HepG2 (cell line): Measurements from ENCODE around the gene KIF25. TPM values are rescaled to one million over a fixed set of nuclear protein-coding genes. Genes with fewer than 3 reads are reported as not detected.

Source experiments
- ATAC-seq: fragments of 200-7000 bp; cut with Tn5 transposase; 3 replicates; pipeline ENCODE4 v1.9.1; 2020; ENCODE audit warnings: mild to moderate bottlenecking, moderate library complexity
- BruUV-seq: library from RNA; stranded (reverse); fragments of 400-500 nt; replicated peaks from 2 replicates; lab custom pipeline; 2021; lab: Mats Ljungman, UMichigan
- CTCF ChIA-PET: fragments of 300-600 bp; formaldehyde crosslinking; extraction: SDS; loops from one replicate; lab custom pipeline; 2021; ENCODE audit warnings: low total read pairs, inconsistent platforms, low intra/inter-chr PET ratio; lab: Yijun Ruan, JAX
- POLR2A ChIA-PET: fragments of 350-600 bp; sonication (Branson Sonifier 250); formaldehyde crosslinking; loops from one replicate; lab custom pipeline; 2020; ENCODE audit warnings: antibody characterized with exemption, inconsistent platforms; lab: Yijun Ruan, JAX
- DNase-seq: peaks from one replicate; pipeline ENCODE4 v3.0.0-alpha.2; 2015; ENCODE audit warnings: low spot score
- FAIRE-seq: peaks from 3 replicates; lab custom pipeline; 2011; peaks lifted over from hg19 to GRCh38; lab: Jason Lieb, UNC
- H2AFZ ChIP-seq: one replicate; pipeline ENCODE4 v1.6.1; 2011; ENCODE audit warnings: low read length, inconsistent platforms
- H3K27ac ChIP-seq: fragments of 300-600 bp; 3 replicates; pipeline ENCODE4 v1.8.0; 2011; ENCODE audit warnings: mixed run types, mild to moderate bottlenecking, mixed read lengths, low read length, inconsistent platforms; ENCODE audit not compliant: insufficient read depth; ENCODE audit errors: extremely low read length
- H3K27me3 ChIP-seq, 2 experiments: fragments of 200-600 bp in 1 of 2; 2 replicates in 1 of 2; 3 replicates in 1 of 2; pipeline versions ENCODE4 v1.6.0 to v1.8.0; 2011; ENCODE audit warnings: low read length in 2 of 2, mild to moderate bottlenecking in 2 of 2, moderate library complexity in 2 of 2, inconsistent platforms in 1 of 2; ENCODE audit not compliant: insufficient read depth in 2 of 2, control insufficient read depth in 1 of 2
- H3K36me3 ChIP-seq, 2 experiments: fragments of 200-600 bp in 1 of 2; replicated peaks in 1 of 2; 2 replicates in 1 of 2; 3 replicates in 1 of 2; pipeline versions ENCODE4 v1.5.1 to v1.8.0; 2011; ENCODE audit warnings: low read length in 2 of 2, inconsistent platforms in 1 of 2; ENCODE audit not compliant: insufficient read depth in 2 of 2, control insufficient read depth in 1 of 2
- H3K4me1 ChIP-seq: 2 replicates; pipeline ENCODE4 v1.5.1; 2012; ENCODE audit warnings: low read length, inconsistent platforms; ENCODE audit not compliant: insufficient read depth
- H3K4me2 ChIP-seq: 2 replicates; pipeline ENCODE4 v1.6.0; 2011; ENCODE audit warnings: low read depth, low read length, inconsistent platforms
- H3K4me3 ChIP-seq, 3 experiments: fragments of 200-600 bp in 1 of 3; sonication (generic), shearing (Covaris generic) in 1 of 3; replicated peaks in 1 of 3; 2 replicates each; pipeline ENCODE4 v1.5.1; 2011 to 2016; ENCODE audit warnings: low read length in 3 of 3, inconsistent platforms in 2 of 3, low read depth in 2 of 3, mild to moderate bottlenecking in 2 of 3, control low read depth in 1 of 3, mixed read lengths in 1 of 3; ENCODE audit not compliant: insufficient read depth in 1 of 3
- H3K79me2 ChIP-seq: one replicate; pipeline ENCODE4 v1.6.1; 2011; ENCODE audit warnings: low read length, inconsistent platforms; ENCODE audit not compliant: insufficient read depth
- H3K9ac ChIP-seq: 2 replicates; pipeline ENCODE4 v1.6.0; 2011; ENCODE audit warnings: mild to moderate bottlenecking, low read depth, low read length, inconsistent platforms; ENCODE audit not compliant: insufficient read depth
- H3K9me3 ChIP-seq: 2 replicates; pipeline ENCODE4 v1.5.1; 2012; ENCODE audit warnings: mild to moderate bottlenecking, low read length
- H4K20me1 ChIP-seq: 2 replicates; pipeline ENCODE4 v1.6.0; 2011; ENCODE audit warnings: inconsistent platforms, mild to moderate bottlenecking, low read length, moderate library complexity; ENCODE audit not compliant: insufficient read depth
- MED13 ChIP-seq: sonication (generic); formaldehyde crosslinking; IDR thresholded peaks from 2 replicates; pipeline ENCODE4 v1.5.0; 2020; ENCODE audit warnings: missing genetic modification reagents
- MEF2D ChIP-seq: sonication (generic); formaldehyde crosslinking; IDR thresholded peaks from 2 replicates; pipeline ENCODE4 v1.5.1; 2020; ENCODE audit warnings: mild to moderate bottlenecking, missing genetic modification reagents
- TBX3 ChIP-seq: fragments of 450-650 bp; IDR thresholded peaks from 2 replicates; pipeline ENCODE4 v1.6.1; 2017; ENCODE audit warnings: antibody characterized with exemption, mild to moderate bottlenecking, inconsistent platforms, borderline replicate concordance
- ZFP90 ChIP-seq: sonication (generic); formaldehyde crosslinking; IDR thresholded peaks from 2 replicates; pipeline ENCODE4 v1.8.0; 2022; ENCODE audit warnings: missing genetic modification reagents, mild to moderate bottlenecking, inconsistent platforms, borderline replicate concordance
- ZNF776 ChIP-seq: sonication (generic); formaldehyde crosslinking; IDR thresholded peaks from 2 replicates; pipeline ENCODE4 v1.4.0; 2020; ENCODE audit warnings: mild to moderate bottlenecking, missing genetic modification reagents
- WGBS: methylation state at CpG from one replicate; pipeline ENCODE4 v1.1.6; 2017; ENCODE audit warnings: low lambda C conversion rate; 5-methylcytosine and 5-hydroxymethylcytosine counted together
- in situ Hi-C: cut with HindIII; loops from 2 replicates; pipeline ENCODE4 v1.10.0; 2017; ENCODE audit warnings: low pct_unique_long_range_greater_than_20kb; ENCODE audit not compliant: extremely low pct_ligation_motif_present
- intact Hi-C: fragments of 100-400 bp; cut with micrococcal nuclease; formaldehyde crosslinking; loops from one replicate; pipeline ENCODE4 v1.10.0; 2022; ENCODE audit not compliant: unreplicated experiment
- polyA plus RNA-seq, 8 experiments: library from polyadenylated mRNA; depleted of rRNA in 3 of 8; stranded (reverse) in 7 of 8; unstranded in 1 of 8; fragments of >200 nt; fragmentation: Illumina TruSeq in 4 of 8; extraction: Trizol in 4 of 8; gene quantifications; 2 replicates each; pipeline versions ENCODE4 v1.2.1 to v1.2.3, GENCODE V29; 2011 to 2016; ENCODE audit warnings: low read depth in 4 of 8, missing spikeins in 1 of 8, mixed read lengths in 1 of 8; ENCODE audit not compliant: insufficient read depth in 1 of 8
- total RNA-seq, 5 experiments: library from RNA; depleted of rRNA; stranded (reverse); fragments of >200 nt; fragmentation: Illumina TruSeq; extraction: Trizol; gene quantifications; 2 replicates each; pipeline ENCODE4 v1.2.3, GENCODE V29; 2016; ENCODE audit warnings: low read depth in 1 of 5
- TF ChIP-seq, protein P1 (sequence below), 2 experiments: sonication (generic) in 1 of 2; formaldehyde crosslinking in 1 of 2; IDR thresholded peaks; 2 replicates each; pipeline versions ENCODE4 v1.5.1 to v1.6.1; 2011 to 2020; ENCODE audit warnings: borderline replicate concordance in 1 of 2, low read depth in 1 of 2, low read length in 1 of 2, mild to moderate bottlenecking in 1 of 2, missing genetic modification reagents in 1 of 2, moderate library complexity in 1 of 2

KIF25 gene
- total and polyA plus RNA-seq, 2 of the 13 experiments (the other 11 are each of a cell fraction or from before 2014, with no cell fraction given), result not detected

- Histone ChIP-seq H3K4me3 (no peak overlapping the region), H3K4me2 (no peak overlapping the region), H4K20me1 (no peaks in the 10 kb centered on the region), H3K27me3 (peaks cover 4 to 15% of the 10 kb centered on the region in 2 experiments; a peak in 3 of 5 replicates), H3K9me3 (no peaks in the 10 kb centered on the region), H3K27ac (no peak overlapping the region), H3K4me1 (peaks cover 1% of the 10 kb centered on the region), H3K9ac (no peak overlapping the region), H2AFZ (no peak overlapping the region), H3K79me2 (no peaks in the 10 kb centered on the region), H3K36me3 (no peaks in the 10 kb centered on the region)
- WGBS, result 75% methylated on average over 39 of the region's 39 CpGs
- intact Hi-C loops (no loop called here), in situ Hi-C loops (no loop called here)
- FAIRE-seq (no peak), ATAC-seq (no peak), DNase-seq (no peak)
- CTCF ChIA-PET, result no interaction called here
- POLR2A ChIA-PET, result no interaction called here
- TF ChIP-seq, protein P1, sequence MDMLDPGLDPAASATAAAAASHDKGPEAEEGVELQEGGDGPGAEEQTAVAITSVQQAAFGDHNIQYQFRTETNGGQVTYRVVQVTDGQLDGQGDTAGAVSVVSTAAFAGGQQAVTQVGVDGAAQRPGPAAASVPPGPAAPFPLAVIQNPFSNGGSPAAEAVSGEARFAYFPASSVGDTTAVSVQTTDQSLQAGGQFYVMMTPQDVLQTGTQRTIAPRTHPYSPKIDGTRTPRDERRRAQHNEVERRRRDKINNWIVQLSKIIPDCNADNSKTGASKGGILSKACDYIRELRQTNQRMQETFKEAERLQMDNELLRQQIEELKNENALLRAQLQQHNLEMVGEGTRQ (IDR thresholded peaks at IDR 0.05; ENCODE audit: low read depth, low read length), result no peak
- TF ChIP-seq, protein P1 (CRISPR knock-in tag; IDR thresholded peaks at IDR 0.05; ENCODE audit: borderline replicate concordance), result no peak
- TF ChIP-seq MED13 (CRISPR knock-in tag), result no peak
- TF ChIP-seq ZFP90 (CRISPR knock-in tag), result no peak
- no peak for TF ChIP-seq TBX3
- no peak for TF ChIP-seq MEF2D (CRISPR knock-in tag)
- no peak for TF ChIP-seq ZNF776 (CRISPR knock-in tag)
- no TSS peak for BruUV-seq
Observed at GRCh38 chr6:167985911-167986595, 11.4 kb upstream of the KIF25 start.
